ENCODE data around the gene SIGLEC14. TPM values are rescaled to one million over a fixed set of nuclear protein-coding genes. Genes with fewer than 3 reads are reported as not detected.

The SIGLEC14 gene
- total RNA-seq, 2 experiments from 2014 or later = not detected

DNA sequence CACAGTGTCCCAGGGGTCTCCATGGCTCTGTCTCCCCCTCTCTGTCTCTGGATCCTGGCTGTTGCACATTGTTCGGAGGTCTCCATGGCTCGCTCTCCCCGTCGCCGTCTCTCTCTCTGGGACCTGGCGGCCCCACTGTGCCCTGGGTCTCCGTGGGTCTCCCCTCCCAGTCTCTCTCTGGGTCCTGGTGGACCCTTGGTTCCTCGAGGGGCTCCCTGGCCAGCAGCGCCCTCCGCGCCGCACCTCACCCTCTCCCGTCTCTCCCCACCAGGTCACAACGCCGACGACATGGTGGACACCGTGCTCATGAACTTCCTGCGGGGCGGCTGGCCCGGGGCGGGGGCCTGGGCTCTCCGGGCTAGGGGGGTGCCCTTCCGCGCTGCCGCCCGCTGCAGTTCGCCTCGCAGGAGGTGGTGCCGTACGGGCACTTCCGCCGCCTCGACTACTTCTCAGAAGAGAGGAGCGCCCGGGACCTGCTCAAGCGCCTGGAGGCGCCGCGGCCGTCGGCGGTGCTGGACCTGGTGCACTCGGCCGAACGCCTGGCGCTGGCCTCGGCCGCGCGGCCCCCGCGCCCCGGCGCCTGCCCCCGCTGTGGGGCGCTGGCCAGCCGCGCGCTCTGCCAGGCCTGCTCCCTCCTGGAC, 45.6 kb downstream of the SIGLEC14 start:
- POLR2A ChIA-PET = no interaction called here
- no TSS peak for BruUV-seq (replicated peaks)
- H3K27ac ChIP-seq (ENCODE audit: low read depth, low read length, poor library complexity, severe bottlenecking) = no peak overlapping the region
- no peaks in the 10 kb centered on the region for H3K36me3 ChIP-seq (ENCODE audit: insufficient read depth, low read length)
- DNase-seq (ENCODE audit: low spot score) = no peak
- CTCF ChIA-PET (ENCODE audit: unreplicated experiment) = no interaction called here
- H3K4me3 ChIP-seq (ENCODE audit: low read depth, low read length, poor library complexity, severe bottlenecking) = no peak overlapping the region
- H2AFZ ChIP-seq (ENCODE audit: low read length) = no peak overlapping the region
- H3K9me2 ChIP-seq (ENCODE audit: insufficient read depth, low read length) = no peaks in the 10 kb centered on the region
- H3K79me2 ChIP-seq (ENCODE audit: insufficient read depth, low read depth, low read length) = no peaks in the 10 kb centered on the region
- peaks cover 41% of the 10 kb centered on the region for H3K4me1 ChIP-seq (ENCODE audit: insufficient read depth, low read length, poor library complexity, severe bottlenecking)
- no peaks in the 10 kb centered on the region for H4K20me1 ChIP-seq (ENCODE audit: insufficient read depth, low read length)
- TF ChIP-seq, protein P1, sequence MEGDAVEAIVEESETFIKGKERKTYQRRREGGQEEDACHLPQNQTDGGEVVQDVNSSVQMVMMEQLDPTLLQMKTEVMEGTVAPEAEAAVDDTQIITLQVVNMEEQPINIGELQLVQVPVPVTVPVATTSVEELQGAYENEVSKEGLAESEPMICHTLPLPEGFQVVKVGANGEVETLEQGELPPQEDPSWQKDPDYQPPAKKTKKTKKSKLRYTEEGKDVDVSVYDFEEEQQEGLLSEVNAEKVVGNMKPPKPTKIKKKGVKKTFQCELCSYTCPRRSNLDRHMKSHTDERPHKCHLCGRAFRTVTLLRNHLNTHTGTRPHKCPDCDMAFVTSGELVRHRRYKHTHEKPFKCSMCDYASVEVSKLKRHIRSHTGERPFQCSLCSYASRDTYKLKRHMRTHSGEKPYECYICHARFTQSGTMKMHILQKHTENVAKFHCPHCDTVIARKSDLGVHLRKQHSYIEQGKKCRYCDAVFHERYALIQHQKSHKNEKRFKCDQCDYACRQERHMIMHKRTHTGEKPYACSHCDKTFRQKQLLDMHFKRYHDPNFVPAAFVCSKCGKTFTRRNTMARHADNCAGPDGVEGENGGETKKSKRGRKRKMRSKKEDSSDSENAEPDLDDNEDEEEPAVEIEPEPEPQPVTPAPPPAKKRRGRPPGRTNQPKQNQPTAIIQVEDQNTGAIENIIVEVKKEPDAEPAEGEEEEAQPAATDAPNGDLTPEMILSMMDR (conservative IDR thresholded peaks at IDR 0.05; ENCODE audit: low read length) = no peak
- no peak for TF ChIP-seq EZH2phosphoT487 (IDR thresholded peaks at IDR 0.05; ENCODE audit: borderline replicate concordance, low read depth, low read length)
- H3K9me3 ChIP-seq (ENCODE audit: low read length) = no peaks in the 10 kb centered on the region
- intact Hi-C loops (cut with micrococcal nuclease; ENCODE audit: unreplicated experiment) = loop anchor here (10.0 kb wide), 1 partner anchor 1276 kb away; the partner anchor contains the start of gene KCNC3
- no peak overlapping the region for H3K4me2 ChIP-seq (ENCODE audit: low read length)

DNA sequence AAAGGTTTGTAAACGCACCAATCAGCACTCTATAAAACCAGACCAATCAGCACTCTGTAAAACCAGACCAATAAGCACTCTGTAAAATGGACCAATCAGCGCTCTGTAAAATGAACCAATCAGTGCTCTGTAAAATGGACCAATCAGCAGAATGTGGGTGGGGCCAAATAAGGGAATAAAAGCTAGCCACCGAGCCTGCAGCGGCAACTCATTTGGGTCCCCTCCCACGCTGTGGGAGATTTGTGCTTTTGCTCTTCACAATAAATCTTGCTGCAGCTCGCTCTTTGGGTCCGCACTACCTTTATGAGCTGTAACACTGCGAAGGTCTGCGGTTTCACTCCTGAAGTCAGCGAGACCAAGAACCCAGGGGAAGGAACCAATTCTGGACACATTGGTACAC, 47.5 kb downstream of the SIGLEC14 start:
- POLR2A ChIA-PET = no interaction called here
- CTCF ChIA-PET (ENCODE audit: unreplicated experiment) = no interaction called here
- BruUV-seq (replicated peaks) = no TSS peak

More for the DNA sequence above, 47.5 kb downstream of the SIGLEC14 start:
- Histone ChIP-seq H3K9me3 (ENCODE audit: low read length) (no peaks in the 10 kb centered on the region), H3K4me1 (ENCODE audit: insufficient read depth, low read length, poor library complexity, severe bottlenecking) (peaks cover 36% of the 10 kb centered on the region), H4K20me1 (ENCODE audit: insufficient read depth, low read length) (no peaks in the 10 kb centered on the region), H3K4me2 (ENCODE audit: low read length) (no peak overlapping the region), H3K9me2 (ENCODE audit: insufficient read depth, low read length) (no peaks in the 10 kb centered on the region), H2AFZ (ENCODE audit: low read length) (no peak overlapping the region), H3K36me3 (ENCODE audit: insufficient read depth, low read length) (no peaks in the 10 kb centered on the region), H3K79me2 (ENCODE audit: insufficient read depth, low read depth, low read length) (no peaks in the 10 kb centered on the region), H3K27ac (ENCODE audit: low read depth, low read length, poor library complexity, severe bottlenecking) (no peak overlapping the region), H3K4me3 (ENCODE audit: low read depth, low read length, poor library complexity, severe bottlenecking) (no peak overlapping the region)
- TF ChIP-seq, protein P1 (conservative IDR thresholded peaks at IDR 0.05; ENCODE audit: low read length) = no peak
- no peak for TF ChIP-seq EZH2phosphoT487 (IDR thresholded peaks at IDR 0.05; ENCODE audit: borderline replicate concordance, low read depth, low read length)
- intact Hi-C loops (cut with micrococcal nuclease; ENCODE audit: unreplicated experiment) = no loop called here
- no peak for DNase-seq (ENCODE audit: low spot score)

Data from OCI-LY7 (cell line).